Measurements from ENCODE around the gene AIP. TPM values are rescaled to one million over a fixed set of nuclear protein-coding genes. Genes with fewer than 3 reads are reported as not detected.
A peak's percentile ranks its signal among the peaks of the same experiment; 100 is the strongest.

Gene AIP
- total and polyA plus RNA-seq, 10 donors, result 72.2 to 146 (median 92.6) TPM

GRCh38 chr11:67456068-67456705, 26.6 kb upstream of the AIP start:
- WGBS, 5 donors, result 75 to 92% (median 83%) methylated on average over 15 to 25 of the region's 25 CpGs

GRCh38 chr11:67457453-67457852, 25.4 kb upstream of the AIP start:
- Histone ChIP-seq H3K9me3 (no peaks in the 10 kb centered on the region), H3K27me3 (replicated peaks in 1 of 7) (no peaks in the 10 kb centered on the region), H3K36me3 (no peaks in the 10 kb centered on the region), H3K4me1 (peaks cover 0 to 88% (median 18%) of the 10 kb centered on the region in 6 donors), H3K27ac (peak overlapping the region in 1 of 8 donors; percentile 88), H3K4me3 (no peak overlapping the region)
- 90 to 99% (median 93%) methylated on average over 9 to 12 of the region's 12 CpGs for WGBS, 5 donors
- TF ChIP-seq POLR2AphosphoS5 (IDR thresholded peaks at IDR 0.05), result peak in 1 of 3 donors; percentile 31
- TF ChIP-seq, protein P1, sequence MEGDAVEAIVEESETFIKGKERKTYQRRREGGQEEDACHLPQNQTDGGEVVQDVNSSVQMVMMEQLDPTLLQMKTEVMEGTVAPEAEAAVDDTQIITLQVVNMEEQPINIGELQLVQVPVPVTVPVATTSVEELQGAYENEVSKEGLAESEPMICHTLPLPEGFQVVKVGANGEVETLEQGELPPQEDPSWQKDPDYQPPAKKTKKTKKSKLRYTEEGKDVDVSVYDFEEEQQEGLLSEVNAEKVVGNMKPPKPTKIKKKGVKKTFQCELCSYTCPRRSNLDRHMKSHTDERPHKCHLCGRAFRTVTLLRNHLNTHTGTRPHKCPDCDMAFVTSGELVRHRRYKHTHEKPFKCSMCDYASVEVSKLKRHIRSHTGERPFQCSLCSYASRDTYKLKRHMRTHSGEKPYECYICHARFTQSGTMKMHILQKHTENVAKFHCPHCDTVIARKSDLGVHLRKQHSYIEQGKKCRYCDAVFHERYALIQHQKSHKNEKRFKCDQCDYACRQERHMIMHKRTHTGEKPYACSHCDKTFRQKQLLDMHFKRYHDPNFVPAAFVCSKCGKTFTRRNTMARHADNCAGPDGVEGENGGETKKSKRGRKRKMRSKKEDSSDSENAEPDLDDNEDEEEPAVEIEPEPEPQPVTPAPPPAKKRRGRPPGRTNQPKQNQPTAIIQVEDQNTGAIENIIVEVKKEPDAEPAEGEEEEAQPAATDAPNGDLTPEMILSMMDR (IDR thresholded peaks at IDR 0.05 in 8 of 11, conservative IDR thresholded peaks at IDR 0.05 in 3 of 11), result no peak
- DNase-seq, result no peak
- intact Hi-C loops (cut with DNase I; ENCODE audit: low total_unique reads), result no loop called here

More at GRCh38 chr11:67456068-67456705, 26.6 kb upstream of the AIP start:
- Histone ChIP-seq H3K27me3 (replicated peaks in 1 of 7) (no peaks in the 10 kb centered on the region), H3K9me3 (no peaks in the 10 kb centered on the region), H3K4me3 (no peak overlapping the region), H3K4me1 (peaks cover 0 to 90% (median 30%) of the 10 kb centered on the region in 6 donors), H3K27ac (no peak overlapping the region), H3K36me3 (no peaks in the 10 kb centered on the region)
- TF ChIP-seq POLR2A (IDR thresholded peaks at IDR 0.05) (no peak), POLR2AphosphoS5 (IDR thresholded peaks at IDR 0.05) (peak in 1 of 3 donors; percentile 16)
- TF ChIP-seq, protein P1 (IDR thresholded peaks at IDR 0.05 in 8 of 11, conservative IDR thresholded peaks at IDR 0.05 in 3 of 11), result no peak
- no peak for DNase-seq
- intact Hi-C loops (cut with DNase I; ENCODE audit: low total_unique reads), result no loop called here

- intact Hi-C loops (cut with DNase I; ENCODE audit: low total_unique reads), result no loop called here
- TF ChIP-seq POLR2A (IDR thresholded peaks at IDR 0.05) (no peak), POLR2AphosphoS5 (IDR thresholded peaks at IDR 0.05) (no peak)
- TF ChIP-seq, protein P1 (IDR thresholded peaks at IDR 0.05 in 8 of 11, conservative IDR thresholded peaks at IDR 0.05 in 3 of 11), result no peak
- peak overlapping the region in 5 of 8 donors; percentile 48 to 90 (median 84) for H3K27ac ChIP-seq
Measured at GRCh38 chr11:67458266-67458665, 24.6 kb upstream of the AIP start.

DNA sequence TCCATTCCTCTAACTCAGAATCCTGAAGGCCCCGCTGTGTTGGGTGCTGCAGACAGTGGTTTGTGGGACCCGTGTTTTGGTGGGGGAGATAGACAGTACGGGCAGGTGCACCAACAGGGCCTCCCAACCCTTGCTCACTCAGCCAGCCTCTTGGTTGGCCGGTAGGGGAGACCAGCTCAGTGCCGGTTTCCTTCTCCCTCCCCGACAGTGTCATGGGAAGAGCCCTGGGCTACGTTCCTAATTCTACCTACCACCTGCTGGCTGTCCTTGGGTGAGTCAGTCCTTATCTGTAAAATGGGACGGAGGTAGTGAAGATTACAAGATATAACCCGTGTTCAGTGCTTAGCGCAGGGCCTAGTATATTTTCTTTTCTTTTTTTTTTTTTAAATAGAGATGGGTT, 19.6 kb upstream of the AIP start:
- no peaks in the 10 kb centered on the region for H3K9me3 ChIP-seq
- H3K27me3 ChIP-seq (replicated peaks in 1 of 7), result no peaks in the 10 kb centered on the region
- H3K36me3 ChIP-seq, result peaks cover 0 to 11% (median 0%) of the 10 kb centered on the region in 6 donors
- no peak for DNase-seq
- peaks cover 24 to 97% (median 47%) of the 10 kb centered on the region in 6 donors for H3K4me1 ChIP-seq
- no peak for TF ChIP-seq POLR2AphosphoS5 (IDR thresholded peaks at IDR 0.05)
- TF ChIP-seq, protein P1 (IDR thresholded peaks at IDR 0.05 in 8 of 11, conservative IDR thresholded peaks at IDR 0.05 in 3 of 11), result no peak
- TF ChIP-seq POLR2A (IDR thresholded peaks at IDR 0.05), result no peak
- no peak overlapping the region for H3K4me3 ChIP-seq
- intact Hi-C loops (cut with DNase I; ENCODE audit: low total_unique reads), result no loop called here
- peak overlapping the region; percentile 89 to 98 (median 95) for H3K27ac ChIP-seq
- 87 to 95% (median 94%) methylated on average over 9 to 10 of the region's 10 CpGs for WGBS, 5 donors

More at GRCh38 chr11:67458266-67458665, 24.6 kb upstream of the AIP start:
- no peaks in the 10 kb centered on the region for H3K9me3 ChIP-seq
- 89 to 96% (median 95%) methylated on average over 17 to 19 of the region's 19 CpGs for WGBS, 5 donors
- no peak overlapping the region for H3K4me3 ChIP-seq
- peaks cover 0 to 88% (median 10%) of the 10 kb centered on the region in 6 donors for H3K4me1 ChIP-seq
- no peaks in the 10 kb centered on the region for H3K36me3 ChIP-seq
- H3K27me3 ChIP-seq (replicated peaks in 1 of 7), result no peaks in the 10 kb centered on the region
- no peak for DNase-seq

All from spleen (tissue), 11 donors.